Anterior cingulate cortex (tissue), 58 donors: ENCODE results near the gene PIGN.
A peak's percentile ranks its signal among the peaks of the same experiment; 100 is the strongest.

Experiments used
- DNase-seq, 58 donors: peaks; one replicate each; lab custom pipeline; 2025; lab: John Stamatoyannopoulos, UW

Gene PIGN

DNA sequence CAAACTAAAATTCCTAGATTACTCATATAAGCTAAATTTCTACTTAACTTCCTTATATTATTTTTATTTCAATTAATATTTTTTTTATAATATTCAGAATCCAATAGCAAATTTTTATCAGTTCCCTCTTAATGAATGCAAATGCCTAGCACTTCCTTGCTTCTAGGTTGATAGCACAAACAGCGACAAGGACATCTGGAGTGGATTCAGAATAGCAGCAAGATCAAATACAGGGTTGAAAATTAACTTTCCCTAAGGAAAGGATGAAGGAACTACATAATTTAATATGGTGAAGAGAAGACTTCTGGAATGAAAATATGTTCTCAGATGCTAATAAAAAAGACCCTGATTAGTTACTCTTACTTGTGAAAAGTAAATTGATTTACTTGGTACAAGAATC lies 64.5 kb downstream of the PIGN start:
- no peak for DNase-seq

DNA sequence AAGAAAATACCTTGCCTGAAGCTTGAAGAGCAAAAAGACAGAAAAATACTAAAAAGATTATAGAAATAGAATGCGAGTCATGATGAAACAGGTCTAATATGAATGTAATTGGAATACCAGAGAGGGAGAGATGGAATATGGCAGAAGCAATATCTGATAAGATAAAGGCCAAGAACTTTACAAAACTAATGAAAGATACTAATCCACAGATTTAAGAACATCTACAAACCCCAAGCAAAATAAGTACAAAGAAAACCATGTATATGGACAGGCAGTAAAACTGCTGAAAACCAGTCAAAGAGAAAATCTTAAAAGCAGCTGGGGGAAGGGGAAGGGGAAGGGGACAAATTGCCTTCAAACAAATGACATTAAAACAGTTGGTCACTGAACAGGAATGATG lies 67.0 kb downstream of the PIGN start:
- no peak for DNase-seq

DNA sequence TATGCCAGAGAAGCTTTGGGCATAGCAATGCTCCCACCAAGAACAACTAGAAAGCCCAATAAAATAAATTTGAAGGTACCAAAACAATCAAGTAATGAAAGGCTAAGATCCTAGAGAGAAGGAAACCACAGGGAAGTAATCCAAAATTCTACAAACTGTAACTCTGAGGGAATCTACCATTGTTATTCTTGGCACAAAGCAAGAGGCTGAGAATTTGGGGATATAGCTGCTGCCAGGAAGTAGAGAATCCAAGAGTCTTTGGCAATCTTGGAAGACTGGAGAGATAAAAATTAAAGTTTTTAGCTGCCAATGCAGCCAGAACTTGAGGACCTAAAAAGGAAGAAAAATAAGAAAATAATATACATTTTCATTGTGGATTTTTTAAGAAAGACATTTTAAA lies 68.5 kb downstream of the PIGN start:
- no peak for DNase-seq

DNA sequence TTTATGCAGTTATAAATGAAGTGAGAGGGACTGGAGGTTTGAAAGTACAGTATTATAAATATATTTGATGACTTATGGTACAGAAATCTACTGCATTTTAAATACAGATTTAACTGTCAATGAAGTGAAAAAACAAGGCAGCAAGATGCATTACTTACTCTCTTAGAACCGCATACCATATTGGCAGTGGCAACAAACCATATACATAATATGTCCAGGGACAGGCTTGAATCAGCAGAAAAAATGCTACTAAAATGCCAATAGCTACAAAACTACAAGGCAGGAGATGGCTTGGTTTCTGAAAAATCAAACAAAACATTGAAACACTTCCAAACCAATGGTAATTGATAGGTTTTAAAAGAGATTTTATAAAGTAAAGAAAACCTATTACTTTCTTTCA lies 77.2 kb downstream of the PIGN start:
- no peak for DNase-seq

DNA sequence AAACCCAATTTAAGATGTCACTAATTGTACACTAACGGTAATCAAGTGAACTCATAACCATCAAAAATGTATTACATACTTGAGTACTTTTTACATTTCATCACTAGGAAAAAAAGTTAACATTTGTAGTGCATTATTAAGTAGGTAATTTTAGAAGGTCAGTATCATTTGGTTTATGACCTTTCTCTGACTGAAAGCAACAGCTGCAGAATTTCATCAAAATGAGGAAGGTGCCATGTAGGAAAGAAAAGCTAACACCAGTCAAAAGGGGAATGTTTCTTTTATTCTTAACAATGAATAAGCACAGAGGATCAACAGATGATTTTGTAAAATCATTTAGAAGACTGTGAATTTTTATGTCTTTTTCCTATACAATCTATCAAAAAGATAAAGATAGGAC lies 79.0 kb downstream of the PIGN start:
- DNase-seq, result no peak

DNA sequence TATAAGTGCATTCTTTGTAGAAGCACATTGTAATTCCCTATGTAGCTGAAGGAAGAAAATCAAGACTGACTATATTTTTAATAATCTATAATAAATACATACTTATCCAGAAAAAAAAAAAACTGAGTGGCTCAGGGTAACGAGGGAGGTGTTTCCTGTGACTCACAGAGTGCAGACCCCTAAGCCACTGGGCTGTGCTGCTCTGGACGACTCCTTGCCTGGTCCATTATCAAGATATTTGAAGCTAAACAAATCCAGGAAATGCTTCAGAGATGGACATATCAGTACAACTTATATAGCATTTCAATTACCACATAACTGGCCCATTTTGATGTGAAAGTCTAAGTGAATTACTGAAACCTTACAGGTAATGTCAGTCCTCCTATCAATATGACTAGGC lies 80.6 kb downstream of the PIGN start:
- DNase-seq, result no peak

DNA sequence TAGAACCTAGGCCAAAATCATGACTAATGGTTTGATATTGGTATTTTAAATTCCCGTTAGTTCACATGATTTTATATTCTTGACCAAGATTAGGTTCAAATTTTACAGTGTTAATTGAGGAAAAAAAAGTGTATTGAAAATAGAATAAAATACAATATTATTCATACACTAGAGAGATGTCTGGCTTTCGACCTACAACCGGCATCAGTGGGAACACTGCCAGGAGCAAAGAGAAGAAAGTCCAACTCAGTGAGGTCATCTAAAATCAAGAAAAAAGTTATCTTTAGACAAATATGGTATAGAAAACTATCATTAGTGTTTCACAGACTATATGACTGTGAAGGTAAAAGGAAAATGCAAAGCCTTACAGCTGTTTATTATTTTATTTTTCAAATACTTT lies 81.5 kb downstream of the PIGN start:
- DNase-seq, result no peak

DNA sequence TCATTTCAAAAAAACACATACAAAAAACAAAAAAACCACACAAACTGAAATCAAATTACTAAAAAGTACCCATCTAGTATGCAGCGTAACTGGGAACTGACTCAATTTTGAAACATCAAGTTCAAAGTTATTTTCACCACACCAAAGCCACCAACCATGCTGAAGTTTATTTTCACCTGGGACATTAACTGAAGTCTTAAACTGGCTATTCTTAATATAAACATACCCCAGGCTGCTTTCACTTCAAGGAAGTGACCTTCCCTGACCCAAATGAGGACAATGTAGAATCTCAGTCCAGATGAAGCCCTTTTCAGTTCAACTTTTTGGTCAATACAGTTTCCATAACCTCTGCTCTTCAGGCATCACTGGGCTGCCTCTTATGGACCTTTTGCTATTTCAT lies 84.6 kb downstream of the PIGN start:
- DNase-seq, result no peak

DNA sequence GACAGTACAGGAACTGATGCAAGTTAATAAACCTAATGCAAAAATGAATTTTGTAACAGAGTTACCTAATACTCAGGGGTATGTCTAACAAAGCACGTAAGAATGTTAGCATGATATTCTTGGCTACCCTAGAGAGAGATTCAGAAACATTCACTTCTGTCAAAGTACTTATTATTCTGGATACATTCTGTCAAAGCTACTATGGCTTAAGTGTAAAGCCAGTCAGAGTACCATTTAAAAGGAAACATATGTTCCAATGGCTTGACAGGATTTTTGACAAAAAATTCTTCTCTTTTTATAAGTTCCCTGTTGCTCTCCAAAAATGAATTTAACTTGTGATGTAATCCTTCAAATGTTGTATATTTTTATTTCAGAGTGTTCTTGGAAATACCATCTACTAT lies 85.5 kb downstream of the PIGN start:
- DNase-seq, result peak in 1 of 58 donors; percentile 0

DNA sequence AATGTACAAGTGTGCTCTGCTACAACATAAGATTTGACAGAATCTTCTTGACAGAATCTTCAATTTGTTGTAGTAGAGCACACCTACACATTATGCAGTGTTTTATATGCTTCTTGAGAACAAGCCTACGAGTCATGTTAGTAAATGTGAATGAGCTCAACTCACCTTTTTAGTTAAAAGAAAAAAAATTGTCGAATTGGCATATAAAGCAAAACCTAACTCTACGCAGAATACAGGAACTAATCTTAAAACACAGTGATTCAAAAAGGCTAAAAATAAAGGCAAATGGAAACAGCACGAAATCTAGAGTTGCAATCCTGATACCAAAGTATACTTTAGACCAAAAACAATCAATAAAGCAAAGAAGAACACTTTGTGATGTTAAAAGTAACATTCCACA lies 87.9 kb downstream of the PIGN start:
- no peak for DNase-seq

DNA sequence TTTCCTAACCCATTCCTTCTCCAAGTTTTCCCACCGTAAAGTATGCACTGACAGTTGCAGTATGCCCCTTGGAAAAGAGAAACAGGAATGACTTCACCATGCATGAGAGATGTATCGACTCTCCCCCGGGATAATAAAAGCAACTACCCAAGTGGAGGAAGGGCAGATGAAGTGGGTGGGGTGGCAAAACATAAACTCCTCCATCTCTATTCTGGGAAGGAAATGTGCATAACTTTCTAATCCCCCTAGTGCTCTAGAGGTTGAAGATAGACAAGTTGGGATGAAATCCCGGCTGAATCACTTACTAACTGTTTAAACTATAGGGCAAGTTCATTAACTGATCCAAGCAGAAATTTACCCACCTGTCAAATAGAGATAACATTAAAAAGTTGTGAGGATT lies 89.2 kb downstream of the PIGN start:
- DNase-seq, result no peak

DNA sequence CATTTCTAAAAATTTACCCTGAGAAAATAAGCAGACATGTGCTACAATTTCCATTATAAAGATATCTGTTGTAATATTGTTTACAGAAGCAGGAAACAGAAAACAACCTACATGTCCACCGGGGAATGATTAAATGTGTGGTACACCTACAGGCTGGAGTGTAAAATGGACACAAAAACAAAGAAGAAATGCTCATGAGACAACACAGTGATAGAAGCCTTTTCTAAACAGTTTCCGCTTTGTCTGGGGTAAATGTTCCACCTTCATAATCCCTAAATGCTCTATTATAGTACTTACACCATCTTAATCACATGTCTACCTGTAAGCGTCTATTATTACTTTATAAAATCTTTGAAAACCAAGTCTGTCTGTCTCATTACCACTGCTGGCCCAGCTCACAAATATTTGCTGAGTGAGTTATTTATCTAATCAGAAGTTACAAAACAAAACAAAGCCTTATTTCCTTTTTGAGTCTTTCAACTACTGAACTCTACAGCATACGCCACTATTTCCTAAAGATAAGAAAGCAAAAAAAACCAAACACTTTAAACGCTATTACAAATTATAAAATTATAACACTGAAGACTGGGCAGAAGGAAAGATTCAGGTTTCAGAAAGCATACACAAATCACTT lies 95.3 kb downstream of the PIGN start:
- DNase-seq, result no peak

DNA sequence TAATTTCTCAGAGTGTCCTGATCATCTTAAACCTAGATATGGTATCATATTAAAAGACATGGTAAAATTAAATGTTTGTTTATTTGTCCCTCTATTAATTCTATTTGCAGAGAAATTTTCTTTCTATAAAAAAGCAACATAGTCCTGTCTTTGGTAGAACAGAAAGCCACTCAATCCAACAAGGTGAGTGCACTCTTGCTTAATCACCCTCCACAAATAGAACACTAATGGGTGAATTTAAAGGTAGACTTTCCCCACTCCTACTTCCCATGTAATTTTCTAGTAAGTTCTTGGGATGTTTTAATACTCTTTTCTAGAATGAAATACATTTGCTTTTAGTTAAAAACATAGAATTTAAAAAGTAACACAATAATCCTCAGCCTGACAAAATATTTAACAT lies 97.7 kb downstream of the PIGN start:
- DNase-seq, result no peak

DNA sequence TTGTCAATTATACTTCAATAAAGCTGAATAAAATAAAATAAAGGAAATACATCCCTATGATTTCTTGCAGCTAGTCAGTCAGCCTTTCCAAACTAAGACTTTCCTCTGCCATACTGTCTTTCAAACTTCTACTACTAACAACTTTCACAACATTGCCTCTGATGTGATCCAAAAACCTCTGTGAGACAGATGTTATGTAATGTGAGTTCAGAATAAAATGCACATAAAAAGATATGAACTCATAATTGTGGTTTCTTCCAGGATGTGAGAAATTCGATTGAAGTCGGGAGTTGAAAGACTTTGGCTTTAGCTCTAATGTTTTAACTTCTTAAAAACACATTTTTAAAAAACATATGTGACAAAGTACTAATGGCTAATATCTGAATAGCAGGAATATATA lies 98.7 kb downstream of the PIGN start:
- DNase-seq, result no peak

DNA sequence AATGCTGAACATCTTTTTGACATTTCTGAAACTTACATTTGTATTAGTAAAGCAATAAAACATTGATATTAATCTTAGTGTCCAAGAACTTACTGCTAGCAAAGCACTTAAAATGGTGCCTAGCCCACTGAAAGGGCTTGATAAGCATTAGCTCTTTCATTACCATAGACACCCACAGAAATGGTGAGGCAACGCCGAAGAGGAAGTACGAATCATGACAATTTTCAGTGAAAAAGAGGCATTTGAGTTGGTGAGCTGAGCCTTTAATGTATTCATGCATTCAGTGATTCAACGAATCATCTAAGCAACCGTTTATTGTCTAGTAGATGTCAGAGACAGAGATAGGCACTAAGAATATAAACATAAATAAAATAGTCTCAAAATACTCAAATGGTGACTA lies 101.1 kb downstream of the PIGN start:
- DNase-seq, result no peak

DNA sequence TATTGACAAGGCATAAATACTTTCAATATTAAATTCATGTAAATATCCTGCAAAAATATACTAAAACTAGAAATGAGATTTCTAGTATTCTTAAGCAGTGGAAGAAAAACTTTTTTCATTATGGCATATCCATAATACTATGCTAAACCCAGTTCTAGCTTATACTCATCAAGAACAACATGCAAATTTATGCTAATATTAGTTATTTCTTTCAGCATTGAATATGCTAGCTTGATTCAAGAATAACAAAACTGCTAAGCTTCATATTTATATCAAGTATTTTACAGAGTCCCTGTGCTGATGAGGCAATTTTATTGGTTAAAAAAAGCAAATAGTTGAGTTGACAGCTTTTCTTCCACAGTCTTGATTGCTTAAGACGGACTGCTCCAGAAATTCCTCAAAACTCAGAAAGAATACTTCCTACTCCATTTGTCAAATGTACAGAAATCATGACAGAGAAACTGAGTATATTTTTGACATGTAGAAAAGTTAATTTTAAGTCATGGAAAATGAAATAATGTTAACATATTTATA lies 105.0 kb downstream of the PIGN start:
- DNase-seq, result no peak

DNA sequence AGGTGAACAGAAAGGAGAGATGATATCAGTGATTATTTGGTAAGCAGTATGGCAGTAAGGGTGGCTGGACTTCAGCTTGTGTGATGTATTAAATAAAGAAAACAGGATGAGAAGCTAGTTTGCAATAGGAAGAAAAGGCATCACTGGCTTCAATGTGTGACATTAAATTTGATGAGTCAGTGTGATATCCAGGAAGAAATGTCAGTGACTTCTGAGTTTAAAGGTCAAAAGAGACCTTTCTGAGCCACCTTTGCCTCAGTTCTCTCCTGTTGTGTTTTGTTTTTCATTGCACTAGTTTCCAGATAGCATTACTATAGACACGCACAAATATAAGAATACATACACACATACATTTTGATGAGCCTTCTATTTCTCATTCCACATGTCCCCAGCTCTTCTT lies 105.6 kb downstream of the PIGN start:
- no peak for DNase-seq

DNA sequence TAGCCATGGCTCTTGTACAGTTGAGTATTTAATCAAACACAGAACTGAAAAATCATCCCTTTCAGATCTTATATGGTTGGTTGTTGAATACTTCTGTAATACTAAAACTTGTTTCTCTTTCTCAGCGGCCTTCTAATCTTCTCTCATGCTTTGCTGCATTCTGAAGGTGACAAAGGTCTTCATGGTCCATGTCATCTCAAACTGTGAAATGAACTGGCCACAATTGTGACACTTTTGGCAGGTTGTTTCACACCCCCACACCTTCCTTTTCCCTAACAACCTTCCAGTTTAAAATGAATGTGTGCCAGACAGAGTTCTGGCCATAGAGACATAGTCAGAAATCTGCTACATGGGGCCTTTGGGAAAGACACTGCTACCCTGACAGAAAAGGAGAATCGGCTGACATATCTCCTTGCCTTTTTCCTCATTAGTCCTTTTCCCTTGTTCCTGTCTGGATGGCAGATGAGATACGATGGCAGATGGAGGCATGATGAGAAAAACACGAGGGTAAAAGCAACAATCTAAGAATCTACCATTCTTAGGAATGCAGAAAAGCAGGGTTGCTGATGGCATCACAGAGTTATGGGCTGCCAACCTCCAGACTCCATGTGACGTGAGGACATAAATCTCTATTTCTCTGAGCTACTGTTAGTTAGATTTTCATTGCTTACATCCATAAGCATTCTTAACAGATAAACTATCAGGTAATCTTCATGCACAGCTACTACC lies 106.5 kb downstream of the PIGN start:
- no peak for DNase-seq

DNA sequence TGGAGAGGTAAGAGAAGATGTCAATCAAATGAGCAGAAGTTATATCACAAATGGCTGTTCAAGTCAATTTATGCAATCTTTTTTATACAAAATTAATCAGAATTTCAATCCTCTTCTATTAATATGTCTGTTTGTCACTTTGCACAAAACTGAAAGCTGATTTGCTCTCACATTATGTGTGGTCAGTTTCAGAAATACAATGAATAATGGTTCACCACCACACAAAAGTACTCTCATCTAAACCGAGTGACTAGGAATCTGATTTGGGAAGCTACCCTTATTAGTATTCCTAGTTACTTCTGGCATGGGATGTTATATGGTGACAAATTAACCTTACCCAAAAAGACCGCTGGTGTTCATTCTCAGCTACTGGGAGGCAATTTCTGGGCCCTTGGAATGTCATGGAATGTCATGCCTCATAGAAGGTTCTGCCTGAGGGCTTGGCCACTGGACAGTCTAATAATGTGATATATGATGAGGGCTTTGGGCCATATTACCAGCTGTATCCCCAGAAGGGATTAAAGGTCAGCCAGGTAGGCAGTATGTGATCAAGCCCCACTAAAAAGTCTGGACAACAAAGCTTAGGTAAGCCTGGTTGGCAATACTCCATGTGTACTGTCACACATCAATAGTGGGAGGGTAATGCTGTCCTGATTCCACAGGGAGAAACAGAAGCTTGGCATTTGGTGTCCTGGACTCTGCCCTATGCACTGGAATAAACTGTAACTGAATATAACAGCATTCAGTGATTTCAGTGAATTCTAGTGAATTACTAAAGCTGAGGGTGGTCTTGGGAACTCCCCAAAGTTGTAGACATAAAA lies 113.2 kb downstream of the PIGN start:
- DNase-seq, result no peak

DNA sequence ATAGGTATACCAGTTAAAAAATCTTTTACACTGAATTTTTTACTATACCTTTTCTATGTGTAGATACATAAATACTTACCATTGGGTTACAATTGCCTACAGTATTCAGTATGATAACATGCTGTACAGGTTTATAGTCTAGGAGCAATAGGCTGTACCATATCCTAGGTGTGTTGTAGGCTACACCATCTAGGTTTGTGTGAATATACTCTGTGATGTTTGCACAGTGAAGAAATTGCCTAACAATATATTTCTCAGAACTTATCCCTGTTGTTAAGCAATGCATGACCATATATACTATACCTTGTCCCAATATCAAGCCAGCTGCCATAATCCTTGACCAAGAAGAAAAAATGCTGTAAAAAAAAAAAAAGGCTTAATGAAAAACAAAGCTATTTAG lies 114.5 kb downstream of the PIGN start:
- no peak for DNase-seq

DNA sequence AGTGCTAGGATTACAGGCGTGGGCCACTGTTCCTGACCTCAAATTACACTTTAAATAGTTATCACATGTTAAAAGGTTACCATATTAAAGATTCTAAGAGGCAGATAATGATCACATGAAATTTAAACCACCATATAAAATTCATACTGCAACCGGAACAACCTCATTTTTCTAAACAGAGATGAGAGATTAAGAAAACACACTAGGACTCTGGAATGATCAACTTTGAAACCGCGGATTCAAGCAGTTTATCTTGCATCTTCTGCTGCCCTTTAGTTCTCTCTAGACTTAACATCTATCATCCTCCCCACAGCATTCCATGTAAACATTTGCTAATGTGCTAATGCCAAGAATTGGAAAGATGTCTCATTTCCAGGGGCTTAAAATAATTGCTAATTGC lies 115.8 kb downstream of the PIGN start:
- no peak for DNase-seq

DNA sequence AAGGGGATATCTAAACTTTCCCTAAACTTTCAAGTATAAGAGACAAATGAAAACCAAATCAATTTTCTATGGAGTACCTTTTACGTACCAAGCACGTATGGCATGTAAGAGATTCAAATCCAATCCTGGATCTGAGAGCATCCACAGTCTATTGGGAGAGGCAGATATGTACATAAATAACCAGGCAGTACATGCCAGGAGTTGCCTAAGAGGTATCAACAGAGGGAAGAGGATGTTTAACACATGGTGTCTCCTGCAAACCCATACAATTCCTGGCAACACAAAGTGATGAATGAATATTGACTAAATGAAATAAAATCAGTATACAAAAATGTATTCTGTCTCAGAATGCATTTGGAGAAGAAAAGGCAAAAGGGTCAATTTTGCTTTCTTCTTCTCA lies 116.6 kb downstream of the PIGN start:
- DNase-seq, result no peak
